Stimulated activated CD4-positive, alpha-beta T cell treated with anti-CD3 and anti-CD28 coated beads, TNF-alpha, amount 100 ng/mL, for 1 hour (primary cell): Measurements from ENCODE around the gene ZNF197.
"Not testable (repeated sequence)": the region's sequence is repeated elsewhere in the genome, so short reads cannot be mapped to it uniquely, and the experiment has no call there.

Source experiments
- DNase-seq, 3 donors: peaks; one replicate each; pipeline ENCODE4 v3.0.0-alpha.2; 2020; ENCODE audit warnings: low read depth in 3 of 3, low spot score in 1 of 3

The ZNF197 gene

GRCh38 chr3:44661189-44661588, 36.4 kb downstream of the ZNF197 start:
- DNase-seq, result no peak

DNA sequence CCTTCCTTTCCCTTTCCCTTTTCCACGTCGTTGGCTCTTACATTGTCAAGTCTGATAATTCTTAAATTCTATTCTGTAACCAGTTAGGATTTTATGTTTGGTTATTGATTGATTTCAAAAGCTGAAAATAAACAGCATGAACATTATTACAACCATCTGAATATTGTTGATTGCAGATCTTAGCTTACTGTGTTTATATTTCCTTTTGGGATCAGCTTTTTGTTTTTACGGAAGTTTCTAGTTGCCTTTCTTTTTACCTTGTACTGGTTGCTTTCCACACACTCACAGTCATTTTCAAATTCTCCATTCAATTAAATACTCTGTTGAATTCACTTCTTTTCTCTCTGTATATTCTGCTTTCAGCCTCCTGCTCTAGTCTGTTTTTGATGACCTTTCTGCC, 40.3 kb downstream of the ZNF197 start:
- DNase-seq, result no peak

GRCh38 chr3:44666346-44666745, 41.5 kb downstream of the ZNF197 start:
- no peak for DNase-seq

GRCh38 chr3:44669760-44670159, 44.9 kb downstream of the ZNF197 start:
- no peak for DNase-seq

GRCh38 chr3:44673466-44673865, 48.6 kb downstream of the ZNF197 start:
- DNase-seq, result not testable (repeated sequence)

- no peak for DNase-seq
Observed at GRCh38 chr3:44674211-44674610, 49.4 kb downstream of the ZNF197 start.

DNA sequence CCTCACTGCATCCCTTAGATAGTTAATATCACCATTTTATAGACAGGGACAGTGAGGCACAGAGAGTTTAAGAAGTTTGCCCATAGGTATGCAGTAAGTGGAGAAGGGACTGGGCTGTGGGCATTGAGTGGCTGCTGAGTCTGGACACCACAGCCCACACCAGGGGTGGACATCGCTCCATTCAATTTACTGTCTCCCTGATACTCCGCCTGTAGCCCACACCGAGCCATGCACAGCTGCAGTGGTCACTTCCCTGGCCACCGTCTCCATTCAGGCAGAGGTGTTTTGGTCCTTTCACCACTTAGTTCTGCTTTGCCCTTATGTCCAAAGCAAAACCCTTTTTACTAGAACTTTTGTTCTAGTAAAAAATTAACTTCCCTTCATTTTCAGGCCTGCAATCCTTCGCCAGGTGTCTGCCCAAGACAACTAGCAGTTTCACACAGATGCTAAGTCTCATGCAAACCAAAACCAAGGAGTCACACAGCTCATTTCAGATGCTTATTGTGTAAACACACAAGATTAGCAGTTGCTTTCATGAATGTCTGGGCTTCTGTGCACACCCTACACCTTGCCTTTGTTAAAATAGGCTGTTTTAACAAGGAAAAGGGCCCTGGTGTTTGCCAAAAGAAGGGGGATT, 53.8 kb downstream of the ZNF197 start:
- no peak for DNase-seq

DNA sequence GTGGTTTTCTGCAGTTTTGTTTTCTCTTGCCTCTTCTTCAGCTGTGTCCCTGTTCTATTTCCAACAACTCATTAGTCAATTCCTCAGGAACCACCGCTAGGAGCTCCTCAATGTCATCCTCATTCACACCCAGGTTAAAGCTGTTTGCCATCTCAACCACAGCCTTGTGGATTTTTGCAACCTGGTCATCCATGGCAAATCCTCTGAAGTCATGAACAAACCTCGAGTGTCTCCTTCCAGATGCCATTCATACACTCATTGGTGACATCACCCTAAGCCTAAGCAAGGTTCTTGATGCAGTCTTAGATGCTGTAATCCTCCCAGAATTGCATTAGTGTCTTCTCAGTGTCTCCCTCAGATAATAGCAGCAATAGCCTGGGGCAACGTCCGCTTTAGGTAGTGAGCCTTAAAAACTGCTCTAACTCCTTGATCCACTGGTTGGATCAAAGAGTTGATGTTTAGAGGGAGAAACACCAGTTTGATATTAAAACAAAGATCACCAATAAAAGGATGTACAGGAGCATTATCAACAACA, 56.2 kb downstream of the ZNF197 start:
- no peak for DNase-seq

- DNase-seq, result no peak
Observed at GRCh38 chr3:44682182-44682896, 57.5 kb downstream of the ZNF197 start.

DNA sequence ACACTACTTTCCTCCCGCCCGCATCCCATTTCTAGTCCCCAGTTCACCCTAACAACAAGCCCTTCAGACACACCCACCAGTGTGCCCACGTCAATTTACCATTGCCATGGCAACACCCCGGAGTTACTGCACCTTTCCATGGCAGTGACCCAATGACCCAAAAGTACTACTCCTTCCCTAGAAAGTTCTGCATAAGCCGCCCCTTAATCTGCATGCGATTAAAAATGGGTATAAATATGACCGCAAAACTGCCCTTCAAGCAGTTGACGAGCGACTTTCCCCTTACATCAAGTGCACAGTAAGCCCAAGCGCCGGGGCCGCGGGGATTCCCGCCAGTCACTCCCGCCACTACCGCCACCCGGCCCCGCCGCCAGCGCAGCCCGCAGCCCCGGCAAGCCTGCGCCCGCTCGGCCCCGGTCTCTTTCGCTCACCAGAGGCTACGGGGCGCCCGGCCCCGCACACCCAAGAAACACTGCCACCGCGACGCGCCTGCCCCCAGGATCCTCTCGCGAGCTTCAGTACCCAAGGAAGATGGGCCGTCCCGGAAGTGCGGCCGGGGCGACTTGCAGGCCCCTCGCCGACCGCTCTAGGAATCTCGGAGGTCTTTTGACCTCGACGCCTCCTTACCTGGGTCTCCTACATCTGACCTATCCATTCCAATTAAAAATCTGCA, 60.4 kb downstream of the ZNF197 start:
- DNase-seq, result peak in 1 of 3 donors; percentile 24

DNA sequence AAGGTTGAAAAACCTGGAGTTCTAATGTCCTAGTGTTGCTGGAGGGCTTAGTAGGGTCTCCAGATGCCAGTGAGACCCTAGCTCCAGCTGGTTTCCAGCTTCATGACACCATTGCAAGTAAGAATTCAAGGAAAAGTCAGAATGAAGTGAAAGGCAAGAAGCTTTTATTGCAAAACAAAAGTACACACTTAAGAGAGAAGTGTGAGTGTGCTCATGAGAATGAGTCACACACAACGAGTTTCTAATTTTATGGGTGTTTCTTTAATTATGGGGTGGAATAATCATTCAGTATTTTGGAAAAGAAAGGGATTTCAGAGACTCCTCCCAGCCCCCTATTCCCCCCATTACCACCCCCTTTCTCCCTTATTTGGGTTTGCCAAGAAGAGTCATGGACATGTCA, 63.1 kb downstream of the ZNF197 start:
- DNase-seq, result no peak
